ENCODE measurements around the gene SPON1.
"Not testable (repeated sequence)": the region's sequence is repeated elsewhere in the genome, so short reads cannot be mapped to it uniquely, and the experiment has no call there.

SPON1 gene

GRCh38 chr11:14137284-14137683, 174.8 kb downstream of the SPON1 start:
- in situ Hi-C loops (cut with HindIII; ENCODE audit: low pct_ligation_motif_present, low pct_unique_long_range_greater_than_20kb, low sequenced_read_pairs) = no loop called here
- no peak for DNase-seq

- in situ Hi-C loops (cut with HindIII; ENCODE audit: low pct_ligation_motif_present, low pct_unique_long_range_greater_than_20kb, low sequenced_read_pairs) = no loop called here
- DNase-seq = no peak
Measured at GRCh38 chr11:14140991-14141390, 178.5 kb downstream of the SPON1 start.

GRCh38 chr11:14141676-14142075, 179.2 kb downstream of the SPON1 start:
- DNase-seq = no peak
- in situ Hi-C loops (cut with HindIII; ENCODE audit: low pct_ligation_motif_present, low pct_unique_long_range_greater_than_20kb, low sequenced_read_pairs) = no loop called here

GRCh38 chr11:14144934-14145333, 182.4 kb downstream of the SPON1 start:
- in situ Hi-C loops (cut with HindIII; ENCODE audit: low pct_ligation_motif_present, low pct_unique_long_range_greater_than_20kb, low sequenced_read_pairs) = no loop called here
- no peak for DNase-seq

GRCh38 chr11:14148653-14149273, 186.2 kb downstream of the SPON1 start:
- DNase-seq = peak; percentile 34
- in situ Hi-C loops (cut with HindIII; ENCODE audit: low pct_ligation_motif_present, low pct_unique_long_range_greater_than_20kb, low sequenced_read_pairs) = no loop called here

GRCh38 chr11:14149683-14150082, 187.2 kb downstream of the SPON1 start:
- in situ Hi-C loops (cut with HindIII; ENCODE audit: low pct_ligation_motif_present, low pct_unique_long_range_greater_than_20kb, low sequenced_read_pairs) = no loop called here
- no peak for DNase-seq

- DNase-seq = no peak
- in situ Hi-C loops (cut with HindIII; ENCODE audit: low pct_ligation_motif_present, low pct_unique_long_range_greater_than_20kb, low sequenced_read_pairs) = no loop called here
Measured at GRCh38 chr11:14150878-14151277, 188.4 kb downstream of the SPON1 start.

GRCh38 chr11:14154103-14154502, 191.6 kb downstream of the SPON1 start:
- in situ Hi-C loops (cut with HindIII; ENCODE audit: low pct_ligation_motif_present, low pct_unique_long_range_greater_than_20kb, low sequenced_read_pairs); DNase-seq: not testable (repeated sequence)

GRCh38 chr11:14158393-14158792, 195.9 kb downstream of the SPON1 start:
- DNase-seq = no peak
- in situ Hi-C loops (cut with HindIII; ENCODE audit: low pct_ligation_motif_present, low pct_unique_long_range_greater_than_20kb, low sequenced_read_pairs) = no loop called here

GRCh38 chr11:14163576-14163975, 201.1 kb downstream of the SPON1 start:
- DNase-seq = no peak
- in situ Hi-C loops (cut with HindIII; ENCODE audit: low pct_ligation_motif_present, low pct_unique_long_range_greater_than_20kb, low sequenced_read_pairs) = no loop called here

GRCh38 chr11:14173679-14174078, 211.2 kb downstream of the SPON1 start:
- in situ Hi-C loops (cut with HindIII; ENCODE audit: low pct_ligation_motif_present, low pct_unique_long_range_greater_than_20kb, low sequenced_read_pairs); DNase-seq: not testable (repeated sequence)

- in situ Hi-C loops (cut with HindIII; ENCODE audit: low pct_ligation_motif_present, low pct_unique_long_range_greater_than_20kb, low sequenced_read_pairs) = no loop called here
- DNase-seq = no peak
Measured at GRCh38 chr11:14179116-14179820, 216.7 kb downstream of the SPON1 start.

GRCh38 chr11:14181121-14181520, 218.6 kb downstream of the SPON1 start:
- DNase-seq = no peak
- in situ Hi-C loops (cut with HindIII; ENCODE audit: low pct_ligation_motif_present, low pct_unique_long_range_greater_than_20kb, low sequenced_read_pairs) = no loop called here

GRCh38 chr11:14182833-14183364, 220.4 kb downstream of the SPON1 start:
- in situ Hi-C loops (cut with HindIII; ENCODE audit: low pct_ligation_motif_present, low pct_unique_long_range_greater_than_20kb, low sequenced_read_pairs) = no loop called here

GRCh38 chr11:14184028-14184940, 221.8 kb downstream of the SPON1 start:
- in situ Hi-C loops (cut with HindIII; ENCODE audit: low pct_ligation_motif_present, low pct_unique_long_range_greater_than_20kb, low sequenced_read_pairs) = no loop called here
- DNase-seq = no peak

More at GRCh38 chr11:14182833-14183364, 220.4 kb downstream of the SPON1 start:
- no peak for DNase-seq

GRCh38 chr11:14185461-14185860, 222.9 kb downstream of the SPON1 start:
- no peak for DNase-seq
- in situ Hi-C loops (cut with HindIII; ENCODE audit: low pct_ligation_motif_present, low pct_unique_long_range_greater_than_20kb, low sequenced_read_pairs) = no loop called here

- no peak for DNase-seq
- in situ Hi-C loops (cut with HindIII; ENCODE audit: low pct_ligation_motif_present, low pct_unique_long_range_greater_than_20kb, low sequenced_read_pairs) = no loop called here
Measured at GRCh38 chr11:14186046-14186775, 223.7 kb downstream of the SPON1 start.

GRCh38 chr11:14189874-14190273, 227.4 kb downstream of the SPON1 start:
- in situ Hi-C loops (cut with HindIII; ENCODE audit: low pct_ligation_motif_present, low pct_unique_long_range_greater_than_20kb, low sequenced_read_pairs) = no loop called here
- no peak for DNase-seq
